Esophagus muscularis mucosa (tissue), 4 donors: ENCODE data around the gene FOXJ1.

Source experiments
- CTCF ChIP-seq, 3 experiments: fragments of 200-600 bp in 2 of 3; fragments of 450-650 bp in 1 of 3; sonication (generic) in 2 of 3; IDR thresholded peaks; one replicate each; pipeline ENCODE4 v1.5.1; 2017 to 2019; ENCODE audit warnings: antibody characterized with exemption in 3 of 3, mild to moderate bottlenecking in 2 of 3, moderate library complexity in 1 of 3
- EP300 ChIP-seq: sonication (generic); formaldehyde crosslinking; IDR thresholded peaks from one replicate; pipeline ENCODE4 v1.6.1; 2017; ENCODE audit warnings: antibody characterized with exemption
- POLR2AphosphoS5 ChIP-seq, 2 donors: sonication (generic); formaldehyde crosslinking; IDR thresholded peaks; one replicate each; pipeline ENCODE4 v1.6.1; 2017; ENCODE audit warnings: antibody characterized with exemption in 2 of 2

DNA sequence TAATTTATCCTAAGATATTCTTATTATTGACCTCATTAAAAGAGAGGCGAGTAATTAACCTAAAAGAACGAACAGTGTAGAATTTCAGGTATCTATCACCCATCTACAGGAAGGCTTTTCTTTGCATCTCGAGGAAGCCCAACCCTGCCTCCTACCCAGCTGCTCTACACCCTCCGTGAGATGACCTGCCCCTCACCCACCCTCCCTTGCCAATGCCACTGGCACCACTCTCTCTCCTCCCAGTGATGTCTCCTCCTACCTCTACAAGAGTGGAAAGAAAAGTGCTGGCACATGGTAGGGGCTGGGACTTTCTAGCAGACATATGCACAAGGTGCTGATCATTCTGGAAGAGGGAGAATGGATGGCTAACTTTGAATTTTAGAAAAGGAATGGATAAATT lies 22.9 kb upstream of the FOXJ1 start:
- TF ChIP-seq POLR2AphosphoS5 (IDR thresholded peaks at IDR 0.05) (no peak), CTCF (IDR thresholded peaks at IDR 0.05) (no peak), EP300 (no peak)
